ENCODE data around the gene ARHGAP27. TPM values are rescaled to one million over a fixed set of nuclear protein-coding genes. Genes with fewer than 3 reads are reported as not detected.
"Not testable (repeated sequence)": the region's sequence is repeated elsewhere in the genome, so short reads cannot be mapped to it uniquely, and the experiment has no call there.

The ARHGAP27 gene
- total RNA-seq, 2 experiments from 2014 or later: 55.5 to 56.8 TPM

GRCh38 chr17:45448483-45448882 lies 15.8 kb upstream of the ARHGAP27 start:
- peak overlapping the region; percentile 35 for H3K27ac ChIP-seq (ENCODE audit: low read depth, low read length, poor library complexity, severe bottlenecking)
- H3K9me3 ChIP-seq (ENCODE audit: low read length); BruUV-seq (replicated peaks); H3K79me2 ChIP-seq (ENCODE audit: insufficient read depth, low read depth, low read length); CTCF ChIA-PET (ENCODE audit: unreplicated experiment); H3K36me3 ChIP-seq (ENCODE audit: insufficient read depth, low read length); DNase-seq (ENCODE audit: low spot score); H4K20me1 ChIP-seq (ENCODE audit: insufficient read depth, low read length); H3K4me3 ChIP-seq (ENCODE audit: low read depth, low read length, poor library complexity, severe bottlenecking); intact Hi-C loops (cut with micrococcal nuclease; ENCODE audit: unreplicated experiment); H2AFZ ChIP-seq (ENCODE audit: low read length); POLR2A ChIA-PET; H3K9me2 ChIP-seq (ENCODE audit: insufficient read depth, low read length): not testable (repeated sequence)
- H3K4me2 ChIP-seq (ENCODE audit: low read length): peak overlapping the region; percentile 56; the same call in 1 of the 2 replicates
- H3K4me1 ChIP-seq (ENCODE audit: insufficient read depth, low read length, poor library complexity, severe bottlenecking): peaks cover 41% of the 10 kb centered on the region

- Histone ChIP-seq H3K4me2 (ENCODE audit: low read length) (peak overlapping the region; percentile 56; the same call in 1 of the 2 replicates), H3K4me1 (ENCODE audit: insufficient read depth, low read length, poor library complexity, severe bottlenecking) (peaks cover 38% of the 10 kb centered on the region), H3K27ac (ENCODE audit: low read depth, low read length, poor library complexity, severe bottlenecking) (peak overlapping the region; percentile 35)
- intact Hi-C loops (cut with micrococcal nuclease; ENCODE audit: unreplicated experiment); H4K20me1 ChIP-seq (ENCODE audit: insufficient read depth, low read length); CTCF ChIA-PET (ENCODE audit: unreplicated experiment); POLR2A ChIA-PET; BruUV-seq (replicated peaks); H3K9me2 ChIP-seq (ENCODE audit: insufficient read depth, low read length); H3K9me3 ChIP-seq (ENCODE audit: low read length); H3K4me3 ChIP-seq (ENCODE audit: low read depth, low read length, poor library complexity, severe bottlenecking); DNase-seq (ENCODE audit: low spot score); H2AFZ ChIP-seq (ENCODE audit: low read length); H3K79me2 ChIP-seq (ENCODE audit: insufficient read depth, low read depth, low read length); H3K36me3 ChIP-seq (ENCODE audit: insufficient read depth, low read length): not testable (repeated sequence)
Measured at GRCh38 chr17:45448066-45448465, 15.4 kb upstream of the ARHGAP27 start.

GRCh38 chr17:45447650-45448049 lies 15.0 kb upstream of the ARHGAP27 start:
- H3K27ac ChIP-seq (ENCODE audit: low read depth, low read length, poor library complexity, severe bottlenecking); H2AFZ ChIP-seq (ENCODE audit: low read length); H3K4me3 ChIP-seq (ENCODE audit: low read depth, low read length, poor library complexity, severe bottlenecking); H3K36me3 ChIP-seq (ENCODE audit: insufficient read depth, low read length); CTCF ChIA-PET (ENCODE audit: unreplicated experiment); POLR2A ChIA-PET; BruUV-seq (replicated peaks); DNase-seq (ENCODE audit: low spot score); intact Hi-C loops (cut with micrococcal nuclease; ENCODE audit: unreplicated experiment); H3K79me2 ChIP-seq (ENCODE audit: insufficient read depth, low read depth, low read length); H4K20me1 ChIP-seq (ENCODE audit: insufficient read depth, low read length); H3K9me3 ChIP-seq (ENCODE audit: low read length); H3K9me2 ChIP-seq (ENCODE audit: insufficient read depth, low read length): not testable (repeated sequence)
- peaks cover 34% of the 10 kb centered on the region for H3K4me1 ChIP-seq (ENCODE audit: insufficient read depth, low read length, poor library complexity, severe bottlenecking)
- peak overlapping the region; percentile 56; the same call in 1 of the 2 replicates for H3K4me2 ChIP-seq (ENCODE audit: low read length)

- H3K9me2 ChIP-seq (ENCODE audit: insufficient read depth, low read length); intact Hi-C loops (cut with micrococcal nuclease; ENCODE audit: unreplicated experiment); H3K27ac ChIP-seq (ENCODE audit: low read depth, low read length, poor library complexity, severe bottlenecking); H3K9me3 ChIP-seq (ENCODE audit: low read length); DNase-seq (ENCODE audit: low spot score); POLR2A ChIA-PET; H4K20me1 ChIP-seq (ENCODE audit: insufficient read depth, low read length); BruUV-seq (replicated peaks); H3K79me2 ChIP-seq (ENCODE audit: insufficient read depth, low read depth, low read length); H2AFZ ChIP-seq (ENCODE audit: low read length); H3K4me2 ChIP-seq (ENCODE audit: low read length); H3K36me3 ChIP-seq (ENCODE audit: insufficient read depth, low read length); H3K4me3 ChIP-seq (ENCODE audit: low read depth, low read length, poor library complexity, severe bottlenecking); CTCF ChIA-PET (ENCODE audit: unreplicated experiment): not testable (repeated sequence)
- peaks cover 30% of the 10 kb centered on the region for H3K4me1 ChIP-seq (ENCODE audit: insufficient read depth, low read length, poor library complexity, severe bottlenecking)
Measured at GRCh38 chr17:45446872-45447625, 14.4 kb upstream of the ARHGAP27 start.

- POLR2A ChIA-PET; H3K4me2 ChIP-seq (ENCODE audit: low read length); H3K36me3 ChIP-seq (ENCODE audit: insufficient read depth, low read length); H3K79me2 ChIP-seq (ENCODE audit: insufficient read depth, low read depth, low read length); intact Hi-C loops (cut with micrococcal nuclease; ENCODE audit: unreplicated experiment); DNase-seq (ENCODE audit: low spot score); H3K9me2 ChIP-seq (ENCODE audit: insufficient read depth, low read length); H3K27ac ChIP-seq (ENCODE audit: low read depth, low read length, poor library complexity, severe bottlenecking); H2AFZ ChIP-seq (ENCODE audit: low read length); CTCF ChIA-PET (ENCODE audit: unreplicated experiment); H4K20me1 ChIP-seq (ENCODE audit: insufficient read depth, low read length); H3K9me3 ChIP-seq (ENCODE audit: low read length); BruUV-seq (replicated peaks); H3K4me3 ChIP-seq (ENCODE audit: low read depth, low read length, poor library complexity, severe bottlenecking): not testable (repeated sequence)
- peaks cover 30% of the 10 kb centered on the region for H3K4me1 ChIP-seq (ENCODE audit: insufficient read depth, low read length, poor library complexity, severe bottlenecking)
Measured at GRCh38 chr17:45445901-45446743, 13.5 kb upstream of the ARHGAP27 start.

- CTCF ChIA-PET (ENCODE audit: unreplicated experiment); H3K79me2 ChIP-seq (ENCODE audit: insufficient read depth, low read depth, low read length); DNase-seq (ENCODE audit: low spot score); H3K9me2 ChIP-seq (ENCODE audit: insufficient read depth, low read length); POLR2A ChIA-PET; H3K4me2 ChIP-seq (ENCODE audit: low read length); H3K4me3 ChIP-seq (ENCODE audit: low read depth, low read length, poor library complexity, severe bottlenecking); BruUV-seq (replicated peaks); H3K9me3 ChIP-seq (ENCODE audit: low read length); H4K20me1 ChIP-seq (ENCODE audit: insufficient read depth, low read length); intact Hi-C loops (cut with micrococcal nuclease; ENCODE audit: unreplicated experiment); H3K27ac ChIP-seq (ENCODE audit: low read depth, low read length, poor library complexity, severe bottlenecking); H2AFZ ChIP-seq (ENCODE audit: low read length); H3K36me3 ChIP-seq (ENCODE audit: insufficient read depth, low read length): not testable (repeated sequence)
- H3K4me1 ChIP-seq (ENCODE audit: insufficient read depth, low read length, poor library complexity, severe bottlenecking): peaks cover 36% of the 10 kb centered on the region
Measured at GRCh38 chr17:45444856-45445820, 12.5 kb upstream of the ARHGAP27 start.

Measured in OCI-LY7 (cell line).